T follicular helper cell (primary cell): Measurements from ENCODE around the gene MARCHF9.

Source experiments
- DNase-seq: peaks from one replicate; pipeline ENCODE4 v3.0.0-alpha.2; 2020; ENCODE audit warnings: low read depth

MARCHF9 gene

GRCh38 chr12:57796996-57797395 is 42.1 kb downstream of the MARCHF9 start:
- no peak for DNase-seq

GRCh38 chr12:57797933-57798332 is 43.0 kb downstream of the MARCHF9 start:
- DNase-seq = no peak

- no peak for DNase-seq
Observed at GRCh38 chr12:57800965-57801364, 46.1 kb downstream of the MARCHF9 start.

- no peak for DNase-seq
Observed at GRCh38 chr12:57802607-57803006, 47.7 kb downstream of the MARCHF9 start.

- peak; percentile 6 for DNase-seq
Observed at GRCh38 chr12:57803319-57803893, 48.5 kb downstream of the MARCHF9 start.

- no peak for DNase-seq
Observed at GRCh38 chr12:57806677-57807076, 51.8 kb downstream of the MARCHF9 start.

GRCh38 chr12:57807285-57807684 is 52.4 kb downstream of the MARCHF9 start:
- DNase-seq = no peak

GRCh38 chr12:57808351-57808750 is 53.4 kb downstream of the MARCHF9 start:
- no peak for DNase-seq

GRCh38 chr12:57809425-57809824 is 54.5 kb downstream of the MARCHF9 start:
- no peak for DNase-seq
